Epithelial cell of esophagus (primary cell): Measurements from ENCODE around the gene FBXO28.

Source experiments
- DNase-seq: peaks from one replicate; pipeline ENCODE4 v3.0.0; 2010; ENCODE audit warnings: low read depth
- H3K4me3 ChIP-seq: 2 replicates; pipeline ENCODE4 v1.5.1; 2011; ENCODE audit warnings: mild to moderate bottlenecking, low read length, control low read depth
- CTCF ChIP-seq: IDR thresholded peaks from 2 replicates; pipeline ENCODE4 v1.5.1; 2011; ENCODE audit warnings: low read depth, mild to moderate bottlenecking, low read length, control low read depth, inconsistent platforms; ENCODE audit not compliant: insufficient read depth; ENCODE audit errors: missing control alignments

Gene FBXO28

GRCh38 chr1:224141693-224142092 lies 27.8 kb downstream of the FBXO28 start:
- no peak for DNase-seq
- H3K4me3 ChIP-seq, result no peak overlapping the region
- no peak for TF ChIP-seq CTCF

- no peak for DNase-seq
- no peak overlapping the region for H3K4me3 ChIP-seq
- no peak for TF ChIP-seq CTCF
These were observed 35.8 kb downstream of the FBXO28 start for GRCh38 chr1:224149709-224150108.

- no peak overlapping the region for H3K4me3 ChIP-seq
- TF ChIP-seq CTCF, result no peak
- DNase-seq, result no peak
These were observed 37.2 kb downstream of the FBXO28 start for GRCh38 chr1:224151117-224151516.

- H3K4me3 ChIP-seq, result no peak overlapping the region
- no peak for TF ChIP-seq CTCF
- no peak for DNase-seq
These were observed 43.4 kb downstream of the FBXO28 start for GRCh38 chr1:224157316-224157715.

- H3K4me3 ChIP-seq, result no peak overlapping the region
- no peak for DNase-seq
- no peak for TF ChIP-seq CTCF
These were observed 45.6 kb downstream of the FBXO28 start for GRCh38 chr1:224159541-224159940.

- no peak for DNase-seq
- no peak overlapping the region for H3K4me3 ChIP-seq
- no peak for TF ChIP-seq CTCF
These were observed 46.3 kb downstream of the FBXO28 start for GRCh38 chr1:224160171-224160682.

GRCh38 chr1:224162768-224163167 lies 48.9 kb downstream of the FBXO28 start:
- TF ChIP-seq CTCF, result no peak
- no peak for DNase-seq
- H3K4me3 ChIP-seq, result no peak overlapping the region
